ENCODE data around the gene AGPS.

- TF ChIP-seq POLR2A (IDR thresholded peaks at IDR 0.05) (no peak), CTCF (IDR thresholded peaks at IDR 0.05) (no peak), POLR2AphosphoS5 (IDR thresholded peaks at IDR 0.05) (no peak)
Observed at GRCh38 chr2:177429688-177430325, 37.2 kb downstream of the AGPS start.
